IMR-90 (cell line): ENCODE measurements around the gene AGAP1. TPM values are rescaled to one million over a fixed set of nuclear protein-coding genes. Genes with fewer than 3 reads are reported as not detected.
"Not testable (repeated sequence)": the region's sequence is repeated elsewhere in the genome, so short reads cannot be mapped to it uniquely, and the experiment has no call there.

ENCODE experiments used
- ATAC-seq: fragments of 200-7000 bp; cut with Tn5 transposase; 2 replicates; pipeline ENCODE4 v1.9.1; 2020; ENCODE audit warnings: low read depth, mild to moderate bottlenecking, moderate library complexity
- BruUV-seq: library from RNA; stranded (reverse); fragments of 400-500 nt; replicated peaks from 2 replicates; lab custom pipeline; 2021; lab: Mats Ljungman, UMichigan
- CTCF ChIA-PET: fragments of 300-600 bp; formaldehyde crosslinking; extraction: SDS; loops from one replicate; lab custom pipeline; 2021; ENCODE audit warnings: antibody characterized with exemption; lab: Yijun Ruan, JAX
- POLR2A ChIA-PET: fragments of 300-600 bp; sonication (Branson Sonifier 250); formaldehyde crosslinking; loops from one replicate; lab custom pipeline; 2022; ENCODE audit warnings: antibody characterized with exemption; ENCODE audit not compliant: unreplicated experiment; lab: Charles Lee
- DNase-seq: peaks from one replicate; pipeline ENCODE4 v3.0.0; 2013
- H2AFZ ChIP-seq: replicated peaks from 2 replicates; pipeline ENCODE3; 2013; ENCODE audit warnings: low read length, mild to moderate bottlenecking; ENCODE audit not compliant: poor library complexity
- H2AK5ac ChIP-seq: 2 replicates; pipeline ENCODE4 v1.6.1; 2013; ENCODE audit warnings: low read depth, low read length, inconsistent platforms
- H2AK9ac ChIP-seq: replicated peaks from 2 replicates; pipeline ENCODE3; 2013; ENCODE audit warnings: mild to moderate bottlenecking, low read depth, low read length, moderate library complexity; ENCODE audit not compliant: poor library complexity
- H2BK120ac ChIP-seq: 2 replicates; pipeline ENCODE4 v1.6.1; 2013; ENCODE audit warnings: low read depth, low read length, inconsistent platforms
- H2BK15ac ChIP-seq: 3 replicates; pipeline ENCODE4 v1.6.1; 2013; ENCODE audit warnings: low read depth, low read length, inconsistent platforms
- H2BK20ac ChIP-seq: 2 replicates; pipeline ENCODE4 v1.6.1; 2013; ENCODE audit warnings: low read depth, mild to moderate bottlenecking, inconsistent platforms, low read length, moderate library complexity
- H2BK5ac ChIP-seq: 2 replicates; pipeline ENCODE4 v1.6.1; 2013; ENCODE audit warnings: mild to moderate bottlenecking, low read depth, low read length, inconsistent platforms; ENCODE audit not compliant: poor library complexity, severe bottlenecking
- H3K14ac ChIP-seq: replicated peaks from 2 replicates; pipeline ENCODE4 v1.6.1; 2013; ENCODE audit warnings: low read depth, low read length, inconsistent platforms
- H3K18ac ChIP-seq: 2 replicates; pipeline ENCODE4 v1.6.1; 2013; ENCODE audit warnings: low read depth, low read length, control low read depth
- H3K23ac ChIP-seq: 2 replicates; pipeline ENCODE4 v1.6.1; 2013; ENCODE audit warnings: low read depth, low read length, inconsistent platforms
- H3K27ac ChIP-seq: 2 replicates; pipeline ENCODE4 v1.5.1; 2013; ENCODE audit warnings: mild to moderate bottlenecking, control low read depth, low read length; ENCODE audit not compliant: insufficient read depth
- H3K27me3 ChIP-seq: 2 replicates; pipeline ENCODE4 v1.6.1; 2013; ENCODE audit warnings: low read length; ENCODE audit not compliant: control insufficient read depth, insufficient read depth
- H3K36me3 ChIP-seq: 2 replicates; pipeline ENCODE4 v1.6.1; 2013; ENCODE audit warnings: low read length, mixed read lengths; ENCODE audit not compliant: control insufficient read depth, insufficient read depth
- H3K4ac ChIP-seq: 2 replicates; pipeline ENCODE4 v1.6.1; 2013; ENCODE audit warnings: low read depth, low read length, inconsistent platforms
- H3K4me1 ChIP-seq: 2 replicates; pipeline ENCODE4 v1.6.1; 2013; ENCODE audit warnings: low read length, mixed read lengths; ENCODE audit not compliant: control insufficient read depth, insufficient read depth
- H3K4me2 ChIP-seq: 2 replicates; pipeline ENCODE4 v1.6.1; 2013; ENCODE audit warnings: low read depth, mild to moderate bottlenecking, control low read depth, low read length, moderate library complexity
- H3K4me3 ChIP-seq: 2 replicates; pipeline ENCODE4 v1.5.1; 2013; ENCODE audit warnings: low read depth, mild to moderate bottlenecking, control low read depth, low read length, moderate library complexity; ENCODE audit not compliant: insufficient read depth
- H3K56ac ChIP-seq: 2 replicates; pipeline ENCODE4 v1.6.1; 2013; ENCODE audit warnings: low read length, inconsistent platforms; ENCODE audit not compliant: insufficient read depth; ENCODE audit errors: extremely low read depth
- H3K79me1 ChIP-seq, 2 experiments: 2 replicates each; pipeline ENCODE4 v1.6.1; 2013; ENCODE audit warnings: low read length in 2 of 2, inconsistent platforms in 1 of 2, low read depth in 1 of 2
- H3K9ac ChIP-seq: 2 replicates; pipeline ENCODE4 v1.6.1; 2013; ENCODE audit warnings: low read depth, low read length, control low read depth
- H3K9me1 ChIP-seq: 2 replicates; pipeline ENCODE4 v1.6.1; 2013; ENCODE audit warnings: low read length, inconsistent platforms; ENCODE audit not compliant: insufficient read depth
- H3K9me3 ChIP-seq: 2 replicates; pipeline ENCODE4 v1.6.1; 2013; ENCODE audit warnings: low read length; ENCODE audit not compliant: control insufficient read depth, insufficient read depth
- H4K20me1 ChIP-seq: 2 replicates; pipeline ENCODE4 v1.6.1; 2013; ENCODE audit warnings: low read length, inconsistent platforms; ENCODE audit not compliant: insufficient read depth
- H4K5ac ChIP-seq: 2 replicates; pipeline ENCODE4 v1.6.1; 2013; ENCODE audit warnings: mild to moderate bottlenecking, low read depth, low read length, control low read depth
- H4K8ac ChIP-seq, 2 experiments: 2 replicates each; pipeline ENCODE4 v1.6.1; 2013; ENCODE audit warnings: low read depth in 2 of 2, low read length in 2 of 2, control low read depth in 1 of 2, inconsistent platforms in 1 of 2
- H4K91ac ChIP-seq: 2 replicates; pipeline ENCODE4 v1.6.1; 2013; ENCODE audit warnings: low read depth, low read length, inconsistent platforms; ENCODE audit not compliant: insufficient read depth
- CHD1 ChIP-seq: IDR thresholded peaks from 2 replicates; pipeline ENCODE4 v1.6.1; 2012; ENCODE audit warnings: low read depth, low read length, improper control_type of control experiment
- NFE2L2 ChIP-seq: fragments of 150-350 bp; IDR thresholded peaks from 2 replicates; pipeline ENCODE4 v1.6.1; 2016; ENCODE audit warnings: low read depth, mild to moderate bottlenecking, low read length
- POLR2A ChIP-seq: IDR thresholded peaks from 2 replicates; pipeline ENCODE4 v1.6.1; 2012; ENCODE audit warnings: mild to moderate bottlenecking, low read depth, low read length
- RAD21 ChIP-seq: IDR thresholded peaks from 2 replicates; pipeline ENCODE4 v1.6.1; 2012; ENCODE audit warnings: low read length, improper control_type of control experiment
- RCOR1 ChIP-seq: IDR thresholded peaks from 2 replicates; pipeline ENCODE4 v1.6.1; 2012; ENCODE audit warnings: mild to moderate bottlenecking, low read length, improper control_type of control experiment; ENCODE audit not compliant: insufficient replicate concordance
- WGBS, 2 experiments: methylation state at CpG; one replicate each; pipeline versions ENCODE4 v1.1.5 to v1.1.7; 2013; ENCODE audit warnings: missing lambda C conversion rate in 2 of 2; ENCODE audit not compliant: insufficient read length in 1 of 2; ENCODE audit errors: extremely low coverage in 2 of 2; 5-methylcytosine and 5-hydroxymethylcytosine counted together
- dilution Hi-C: fragments of 300-500 bp; cut with HindIII; formaldehyde crosslinking; loops from one replicate; pipeline ENCODE4 v1.14.3; 2018; ENCODE audit warnings: low sequenced_read_pairs; ENCODE audit not compliant: unreplicated experiment
- in situ Hi-C: fragments of 300-500 bp; cut with MboI; formaldehyde crosslinking; loops from 3 replicates; pipeline ENCODE4 v1.14.3; 2019; ENCODE audit warnings: low sequenced_read_pairs, inconsistent platforms, mixed read lengths
- intact Hi-C: fragments of 100-400 bp; cut with micrococcal nuclease; formaldehyde crosslinking; loops from 2 replicates; pipeline ENCODE4 v1.10.0; 2022
- polyA plus RNA-seq, 3 experiments: library from polyadenylated mRNA; depleted of rRNA; stranded (reverse); fragments of >200 nt; gene quantifications; 2 replicates each; pipeline ENCODE4 v1.2.3, GENCODE V29; 2012; ENCODE audit warnings: low replicate concordance in 1 of 3
- total RNA-seq: library from RNA; depleted of rRNA; stranded (reverse); fragments of >200 nt; gene quantifications from 2 replicates; pipeline ENCODE4 v1.2.3, GENCODE V29; 2012

The AGAP1 gene
- total and polyA plus RNA-seq, 2 of the 4 experiments (the other 2 are of a cell fraction) = 15.1 to 16.4 TPM

DNA sequence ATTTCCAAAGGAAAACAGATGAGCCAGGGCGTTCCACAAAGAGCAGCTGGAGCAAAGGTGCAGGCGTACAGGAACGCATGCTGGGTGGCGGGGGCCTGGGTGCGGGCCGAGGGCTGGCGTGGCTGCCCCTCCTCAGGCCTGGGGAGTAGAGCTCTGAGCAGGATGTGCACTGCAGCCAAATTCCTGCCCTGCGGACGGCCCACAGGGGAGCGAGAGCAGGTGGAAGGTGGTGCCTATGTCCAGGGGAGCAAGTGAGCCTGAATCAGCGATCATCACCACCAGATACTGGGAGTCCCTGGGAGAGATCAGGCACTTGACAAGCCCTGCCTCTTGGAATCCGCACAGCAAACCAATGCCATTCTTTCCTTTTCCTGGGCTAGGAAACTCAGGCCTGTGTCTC lies 568.1 kb downstream of the AGAP1 start:
- Histone ChIP-seq H3K4me3 (no peak overlapping the region), H4K8ac (no peak overlapping the region), H3K9ac (no peak overlapping the region), H3K4me1 (no peaks in the 10 kb centered on the region), H2BK120ac (no peak overlapping the region), H2BK5ac (no peak overlapping the region), H4K5ac (no peak overlapping the region), H2AK5ac (no peak overlapping the region), H3K79me1 (no peaks in the 10 kb centered on the region), H3K9me1 (no peaks in the 10 kb centered on the region; the same call in 1 of the 2 replicates), H3K23ac (no peak overlapping the region), H3K4me2 (no peak overlapping the region), H2AFZ (no peak overlapping the region), H4K91ac (no peak overlapping the region), H3K56ac (no peak overlapping the region), H3K36me3 (peaks cover 1% of the 10 kb centered on the region; the same call in 1 of the 2 replicates), H3K4ac (no peak overlapping the region), H2BK15ac (no peak overlapping the region), H3K18ac (no peak overlapping the region), H4K20me1 (no peaks in the 10 kb centered on the region), H3K9me3 (peaks cover 4% of the 10 kb centered on the region), H3K27me3 (no peaks in the 10 kb centered on the region), H3K27ac (no peak overlapping the region), H2BK20ac (no peak overlapping the region), H2AK9ac (no peak overlapping the region), H3K14ac (no peak overlapping the region)
- in situ Hi-C loops (no loop called here), dilution Hi-C loops (no loop called here), intact Hi-C loops (no loop called here)
- TF ChIP-seq RAD21 (no peak), RCOR1 (no peak), CHD1 (no peak), POLR2A (no peak), NFE2L2 (no peak)
- ChIA-PET POLR2A (no interaction called here), CTCF (interaction anchor here (0.6 kb wide), 1 partner anchor 223 kb away, joined by 7 read pairs; no protein-coding TSS in a partner anchor)
- DNase-seq (no peak), ATAC-seq (no peak)
- WGBS, 2 experiments = no CpG with 5 or more reads among the region's 12 CpGs
- BruUV-seq = no TSS peak

DNA sequence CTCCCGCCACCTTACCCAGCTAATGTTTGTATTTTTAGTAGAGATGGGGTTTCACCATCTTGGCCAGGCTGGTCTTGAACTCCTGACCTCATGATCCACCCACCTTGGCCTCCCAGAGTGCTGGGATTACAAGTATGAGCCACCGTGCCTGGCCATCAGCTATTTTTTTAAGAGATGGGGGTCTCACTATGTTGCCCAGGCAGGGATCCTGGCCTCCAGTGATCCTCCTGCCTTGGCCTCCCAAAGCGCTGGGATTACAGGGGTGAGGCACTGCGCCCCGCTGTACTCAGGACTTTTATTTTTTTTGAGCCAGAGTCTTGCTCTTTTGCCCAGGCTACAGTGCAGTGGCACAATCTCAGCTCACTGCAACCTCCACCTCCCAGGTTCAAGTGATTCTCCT lies 569.0 kb downstream of the AGAP1 start:
- intact Hi-C loops, H2BK120ac ChIP-seq, H3K9ac ChIP-seq, H4K5ac ChIP-seq, H2BK15ac ChIP-seq, H3K18ac ChIP-seq, BruUV-seq, DNase-seq, H3K9me1 ChIP-seq, H2BK20ac ChIP-seq, H3K27me3 ChIP-seq, H3K79me1 ChIP-seq, H3K36me3 ChIP-seq, dilution Hi-C loops, POLR2A ChIA-PET, H3K27ac ChIP-seq, H2AK9ac ChIP-seq, ATAC-seq, H4K91ac ChIP-seq, H3K14ac ChIP-seq, in situ Hi-C loops, H2AFZ ChIP-seq, H3K23ac ChIP-seq, H3K56ac ChIP-seq, H3K4me1 ChIP-seq, H3K4me2 ChIP-seq, H3K9me3 ChIP-seq, H2BK5ac ChIP-seq, H3K4me3 ChIP-seq, CTCF ChIA-PET, H2AK5ac ChIP-seq, H4K20me1 ChIP-seq, H4K8ac ChIP-seq, H3K4ac ChIP-seq: not testable (repeated sequence)
- no CpG with 5 or more reads among the region's 5 CpGs for WGBS, 2 experiments
